ENCODE data around the gene GNAI3. TPM values are rescaled to one million over a fixed set of nuclear protein-coding genes. Genes with fewer than 3 reads are reported as not detected.

GNAI3 gene
- total and polyA plus RNA-seq, 2 donors (not counting 3 experiments of a cell fraction or from before 2014, with no cell fraction given) = 5.0 to 14.0 TPM

DNA sequence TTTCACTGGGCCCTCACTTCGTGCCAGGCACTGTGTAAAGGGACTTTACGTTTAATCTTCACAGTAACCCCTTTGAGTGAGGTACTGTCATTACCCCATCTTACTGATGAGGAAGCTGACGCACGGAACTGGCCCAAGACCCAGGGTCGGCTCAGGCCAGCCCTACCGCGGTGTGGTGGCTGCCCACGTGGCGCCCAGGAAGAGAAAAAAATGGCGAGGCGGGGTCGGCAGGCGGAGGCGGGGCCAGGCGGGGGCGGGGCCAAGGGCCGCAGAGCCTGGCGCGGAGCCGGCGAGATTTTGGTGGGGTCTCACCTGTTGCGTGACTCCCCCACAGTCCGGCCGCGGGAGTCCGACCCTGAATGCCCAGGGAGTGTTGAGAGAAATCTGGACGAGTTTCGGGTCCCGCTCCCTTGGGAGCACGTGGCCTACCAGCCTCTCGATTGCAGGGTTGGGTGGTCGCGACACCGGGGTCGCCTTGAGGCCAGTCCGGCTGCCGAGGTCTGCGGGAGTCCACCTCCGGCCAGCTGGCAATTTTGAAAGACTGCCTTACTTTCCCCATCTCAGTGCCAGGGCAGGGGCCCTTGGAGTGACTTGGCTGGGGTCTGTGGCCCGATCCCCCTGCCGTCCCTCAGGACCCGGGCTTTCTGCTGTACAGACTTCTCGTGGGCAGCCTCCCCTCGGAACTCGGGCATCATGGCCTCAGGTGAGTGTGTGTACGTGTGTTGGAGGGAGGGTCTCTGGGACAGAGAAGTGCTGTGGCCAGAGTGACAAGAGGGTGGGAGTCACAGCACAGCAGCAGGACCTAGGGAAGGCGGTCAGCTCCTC lies 71.4 kb downstream of the GNAI3 start, which contains the start of the genes AMPD2 and GNAT2:
AMPD2 (plus strand) TSS at position 262 of the 825 bp plus-strand sequence. CDS start 1,339 bp downstream, outside the sequence.
GNAT2 (minus strand) TSS at position 41 of the 825 bp plus-strand sequence. CDS start 6,746 bp downstream, outside the sequence.
- no peak for TF ChIP-seq EZH2 (IDR thresholded peaks at IDR 0.05; ENCODE audit: borderline replicate concordance, low read depth, low read length, severe bottlenecking)
- TF ChIP-seq MYC (IDR thresholded peaks at IDR 0.05; ENCODE audit: low read depth, low read length) = no peak
- TF ChIP-seq POLR2A (IDR thresholded peaks at IDR 0.05; ENCODE audit: low read depth, low read length) = peak; percentile 42
- TF ChIP-seq, protein P1, sequence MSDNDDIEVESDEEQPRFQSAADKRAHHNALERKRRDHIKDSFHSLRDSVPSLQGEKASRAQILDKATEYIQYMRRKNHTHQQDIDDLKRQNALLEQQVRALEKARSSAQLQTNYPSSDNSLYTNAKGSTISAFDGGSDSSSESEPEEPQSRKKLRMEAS (IDR thresholded peaks at IDR 0.05; ENCODE audit: insufficient read depth, insufficient read length) = peak; percentile 52
- peak; percentile 45 for TF ChIP-seq POLR2AphosphoS5 (IDR thresholded peaks at IDR 0.05; ENCODE audit: insufficient read depth, low read depth, low read length)
- no peak for TF ChIP-seq FOS (IDR thresholded peaks at IDR 0.05; ENCODE audit: borderline replicate concordance, insufficient read depth, low read length)
- TF ChIP-seq, protein P2, sequence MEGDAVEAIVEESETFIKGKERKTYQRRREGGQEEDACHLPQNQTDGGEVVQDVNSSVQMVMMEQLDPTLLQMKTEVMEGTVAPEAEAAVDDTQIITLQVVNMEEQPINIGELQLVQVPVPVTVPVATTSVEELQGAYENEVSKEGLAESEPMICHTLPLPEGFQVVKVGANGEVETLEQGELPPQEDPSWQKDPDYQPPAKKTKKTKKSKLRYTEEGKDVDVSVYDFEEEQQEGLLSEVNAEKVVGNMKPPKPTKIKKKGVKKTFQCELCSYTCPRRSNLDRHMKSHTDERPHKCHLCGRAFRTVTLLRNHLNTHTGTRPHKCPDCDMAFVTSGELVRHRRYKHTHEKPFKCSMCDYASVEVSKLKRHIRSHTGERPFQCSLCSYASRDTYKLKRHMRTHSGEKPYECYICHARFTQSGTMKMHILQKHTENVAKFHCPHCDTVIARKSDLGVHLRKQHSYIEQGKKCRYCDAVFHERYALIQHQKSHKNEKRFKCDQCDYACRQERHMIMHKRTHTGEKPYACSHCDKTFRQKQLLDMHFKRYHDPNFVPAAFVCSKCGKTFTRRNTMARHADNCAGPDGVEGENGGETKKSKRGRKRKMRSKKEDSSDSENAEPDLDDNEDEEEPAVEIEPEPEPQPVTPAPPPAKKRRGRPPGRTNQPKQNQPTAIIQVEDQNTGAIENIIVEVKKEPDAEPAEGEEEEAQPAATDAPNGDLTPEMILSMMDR (IDR thresholded peaks at IDR 0.05; ENCODE audit: extremely low read depth in 1 of 2, insufficient read depth in 1 of 2, low read depth in 1 of 2, low read length in 2 of 2) = no peak
- no peak for TF ChIP-seq GATA2 (IDR thresholded peaks at IDR 0.05; ENCODE audit: insufficient read depth, insufficient read length, low read depth, low read length)
- peaks cover 47% of the 10 kb centered on the region for H3K79me2 ChIP-seq (ENCODE audit: control insufficient read depth, insufficient read depth, low read length)
- no peak for FAIRE-seq
- intact Hi-C loops (cut with micrococcal nuclease) (loop anchor here (5.0 to 10.0 kb wide), 2 partner anchors 37 to 135 kb away; partner anchors contain the start of gene ATXN7L2), dilution Hi-C loops (cut with MboI; ENCODE audit: extremely low pct_ligation_motif_present, low sequenced_read_pairs) (no loop called here)
- ChIA-PET POLR2A (interaction anchor here (0.6 to 1.4 kb wide), 3 partner anchors 24 to 156 kb away, joined by 3 to 6 read pairs (median 3); partner anchors contain the start of gene GNAI3), CTCF (interaction anchor here (0.9 to 2.4 kb wide), 7 partner anchors 8 to 155 kb away, joined by 3 to 28 read pairs (median 11); partner anchors contain the start of gene GNAI3)
- no peaks in the 10 kb centered on the region for H4K20me1 ChIP-seq (replicated peaks; ENCODE audit: control insufficient read depth, extremely low read depth, insufficient read depth, low read length)
- H3K4me1 ChIP-seq (ENCODE audit: control insufficient read depth, extremely low read depth, insufficient read depth, low read length) = peaks cover 53% of the 10 kb centered on the region
- H3K4me3 ChIP-seq (replicated peaks in 1 of 3; ENCODE audit: insufficient read depth in 1 of 3, low read depth in 1 of 3, low read length in 3 of 3) = peak within 1 kb of the TSS; percentile 74 to 83 (median 76)
- H3K9me3 ChIP-seq (replicated peaks; ENCODE audit: control insufficient read depth, insufficient read depth, low read length) = no peaks in the 10 kb centered on the region
- TSS peak; percentile 44 for BruUV-seq (replicated peaks)
- H2AFZ ChIP-seq (ENCODE audit: low read depth, low read length) = peak within 1 kb of the TSS; percentile 56
- no peaks in the 10 kb centered on the region for H3K9me1 ChIP-seq (replicated peaks; ENCODE audit: control insufficient read depth, extremely low read depth, insufficient read depth, low read length)
- peak within 1 kb of the TSS; percentile 96 for H3K9ac ChIP-seq (replicated peaks; ENCODE audit: extremely low read depth, insufficient read depth, low read length)
- peak within 1 kb of the TSS; percentile 97 for H3K27ac ChIP-seq (ENCODE audit: insufficient read depth, low read depth, low read length)
- peak within 1 kb of the TSS; percentile 87 for H3K4me2 ChIP-seq (ENCODE audit: insufficient read depth, low read length)
- no peaks in the 10 kb centered on the region for H3K36me3 ChIP-seq (ENCODE audit: control insufficient read depth in 2 of 2, extremely low read depth in 1 of 2, insufficient read depth in 2 of 2, low read length in 2 of 2)
- no peaks in the 10 kb centered on the region for H3K27me3 ChIP-seq (ENCODE audit: control insufficient read depth in 2 of 2, insufficient read depth in 2 of 2, low read length in 2 of 2)
- DNase-seq (ENCODE audit: low read depth, low spot score) = peak; percentile 60

Measured in endothelial cell of umbilical vein (primary cell).